Measurements from ENCODE around the gene MTCH1. TPM values are rescaled to one million over a fixed set of nuclear protein-coding genes. Genes with fewer than 3 reads are reported as not detected.
A peak's percentile ranks its signal among the peaks of the same experiment; 100 is the strongest.

Gene MTCH1
- total and polyA plus RNA-seq, 10 of the 15 experiments (the other 5 are each of a cell fraction or from before 2014, with no cell fraction given) = 7.2 to 128 (median 85.2) TPM

DNA sequence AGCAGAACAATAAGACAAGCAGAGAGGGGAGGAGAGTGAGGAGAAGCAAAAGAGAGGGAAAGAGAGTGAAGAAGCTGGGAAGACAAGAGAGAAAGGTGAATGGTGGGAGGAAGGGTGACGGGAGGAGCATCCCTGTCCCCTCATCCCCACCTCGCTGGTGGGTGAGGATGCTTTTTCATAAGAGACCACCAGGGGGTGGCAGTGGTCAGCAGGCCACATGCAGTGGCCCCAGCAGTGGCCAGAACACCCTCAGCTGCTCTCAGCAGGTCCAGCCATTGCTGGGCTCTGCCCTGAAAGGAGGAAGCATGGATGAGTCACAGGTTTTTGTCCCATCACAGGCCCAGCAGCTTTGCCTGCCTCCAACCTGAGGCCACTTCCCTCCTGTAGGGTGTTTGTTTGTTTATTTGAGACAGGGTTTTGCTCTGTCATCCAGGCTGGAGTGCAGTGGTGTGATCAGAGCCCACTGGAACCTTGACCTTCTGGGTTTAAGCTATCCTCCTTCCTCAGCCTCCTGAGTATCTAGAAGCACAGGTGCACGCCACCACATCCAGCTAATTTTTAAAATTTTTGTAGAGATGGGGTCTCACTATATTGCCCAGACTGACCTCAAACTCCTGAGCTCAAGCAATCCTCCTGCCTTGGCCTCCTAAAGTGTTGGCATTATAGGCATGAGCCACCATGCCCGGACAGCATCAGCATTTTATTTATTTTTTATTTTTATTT is 43.4 kb upstream of the MTCH1 start:
- BruUV-seq (replicated peaks) = no TSS peak
- ATAC-seq = peak; percentile 90

More for the DNA sequence above, 43.4 kb upstream of the MTCH1 start:
- FAIRE-seq = peak; percentile 61
- H4K20me1 ChIP-seq (ENCODE audit: control insufficient read depth, insufficient read depth) = no peaks in the 10 kb centered on the region
- in situ Hi-C loops (cut with MboI) (loop anchor here (10.0 kb wide), 2 partner anchors 145 to 175 kb away; partner anchors contain the start of gene PIM1), intact Hi-C loops (cut with micrococcal nuclease; ENCODE audit: unreplicated experiment) (loop anchor here (1.0 kb wide), 2 partner anchors 143 to 179 kb away; no protein-coding TSS in a partner anchor)
- ChIA-PET SMC1A (ENCODE audit: uncharacterized antibody, unreplicated experiment) (interaction anchor here (0.7 to 6.3 kb wide), 8 partner anchors 9 to 180 kb away, joined by 3 to 41 read pairs (median 6); no protein-coding TSS in a partner anchor), POLR2A (interaction anchor here (0.6 to 0.9 kb wide), 3 partner anchors 12 to 134 kb away, joined by 3 to 4 read pairs (median 3); no protein-coding TSS in a partner anchor), RAD21 (ENCODE audit: unreplicated experiment) (interaction anchor here (0.9 to 5.0 kb wide), 6 partner anchors 11 to 181 kb away, joined by 3 to 46 read pairs (median 12); no protein-coding TSS in a partner anchor), CTCF (interaction anchor here (0.7 to 6.4 kb wide), 19 partner anchors 9 to 264 kb away, joined by 3 to 76 read pairs (median 6); partner anchors contain the start of gene PIM1)
- H3K36me3 ChIP-seq (ENCODE audit: control insufficient read depth in 2 of 2, insufficient read depth in 2 of 2, low read length in 1 of 2) = peaks cover 0 to 5% of the 10 kb centered on the region in 2 experiments; a peak in 3 of 4 replicates
- no peak for DNase-seq (ENCODE audit: low read depth, low spot score)
- H3K79me2 ChIP-seq (ENCODE audit: control insufficient read depth, insufficient read depth, low read length) = no peaks in the 10 kb centered on the region
- no peak overlapping the region for H3K27ac ChIP-seq (ENCODE audit: control insufficient read depth, insufficient read depth)
- no peak overlapping the region for H2AFZ ChIP-seq (ENCODE audit: control insufficient read depth, low read depth, low read length)
- TF ChIP-seq RUNX3 (IDR thresholded peaks at IDR 0.05; ENCODE audit: low read length) (peak; percentile 10; the same call in 1 of the 2 replicates), RAD21 (IDR thresholded peaks at IDR 0.05; ENCODE audit: insufficient read depth, low read depth, low read length) (peak; percentile 88), SMC3 (IDR thresholded peaks at IDR 0.05; ENCODE audit: borderline replicate concordance, low read length) (peak; percentile 88), YY1 (IDR thresholded peaks at IDR 0.05; ENCODE audit: low read depth, low read length) (peak; percentile 61; the same call in 1 of the 2 replicates), EGR1 (IDR thresholded peaks at IDR 0.05; ENCODE audit: borderline replicate concordance in 1 of 2, low read depth in 2 of 2, low read length in 2 of 2) (0 out of 3 replicates have a peak, but pooled peaks of 1 of the 2 experiments have one; percentile 12), SMAD1 (IDR thresholded peaks at IDR 0.05; ENCODE audit: low read depth, partially characterized antibody) (no peak), YBX1 (IDR thresholded peaks at IDR 0.05) (no peak)
- TF ChIP-seq, protein P1, sequence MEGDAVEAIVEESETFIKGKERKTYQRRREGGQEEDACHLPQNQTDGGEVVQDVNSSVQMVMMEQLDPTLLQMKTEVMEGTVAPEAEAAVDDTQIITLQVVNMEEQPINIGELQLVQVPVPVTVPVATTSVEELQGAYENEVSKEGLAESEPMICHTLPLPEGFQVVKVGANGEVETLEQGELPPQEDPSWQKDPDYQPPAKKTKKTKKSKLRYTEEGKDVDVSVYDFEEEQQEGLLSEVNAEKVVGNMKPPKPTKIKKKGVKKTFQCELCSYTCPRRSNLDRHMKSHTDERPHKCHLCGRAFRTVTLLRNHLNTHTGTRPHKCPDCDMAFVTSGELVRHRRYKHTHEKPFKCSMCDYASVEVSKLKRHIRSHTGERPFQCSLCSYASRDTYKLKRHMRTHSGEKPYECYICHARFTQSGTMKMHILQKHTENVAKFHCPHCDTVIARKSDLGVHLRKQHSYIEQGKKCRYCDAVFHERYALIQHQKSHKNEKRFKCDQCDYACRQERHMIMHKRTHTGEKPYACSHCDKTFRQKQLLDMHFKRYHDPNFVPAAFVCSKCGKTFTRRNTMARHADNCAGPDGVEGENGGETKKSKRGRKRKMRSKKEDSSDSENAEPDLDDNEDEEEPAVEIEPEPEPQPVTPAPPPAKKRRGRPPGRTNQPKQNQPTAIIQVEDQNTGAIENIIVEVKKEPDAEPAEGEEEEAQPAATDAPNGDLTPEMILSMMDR (IDR thresholded peaks at IDR 0.05 in 2 of 3, conservative IDR thresholded peaks at IDR 0.05 in 1 of 3; ENCODE audit: control insufficient read depth in 2 of 3, extremely low read depth in 1 of 3, insufficient read depth in 1 of 3, low read depth in 3 of 3, low read length in 3 of 3) = peak; percentile 68 to 75 (median 72)
- WGBS (ENCODE audit: insufficient coverage, insufficient replicate concordance, low lambda C conversion rate, missing lambda C conversion rate) = 70% methylated on average over 4 of the region's 4 CpGs
- no peaks in the 10 kb centered on the region for H3K4me1 ChIP-seq (ENCODE audit: control insufficient read depth, insufficient read depth, low read length)
- no peaks in the 10 kb centered on the region for H3K27me3 ChIP-seq (replicated peaks in 1 of 2; ENCODE audit: control insufficient read depth in 2 of 2, insufficient read depth in 2 of 2, low read length in 1 of 2)
- no peaks in the 10 kb centered on the region; the same call in 2 of the 3 replicates for H3K9me3 ChIP-seq (replicated peaks; ENCODE audit: control insufficient read depth, insufficient read depth, low read length)
- no peak overlapping the region for H3K4me2 ChIP-seq (ENCODE audit: control insufficient read depth, insufficient read depth)
- no peak overlapping the region for H3K9ac ChIP-seq (ENCODE audit: control insufficient read depth, insufficient read depth, low read length)
- H3K4me3 ChIP-seq = no peak overlapping the region
